ENCODE results near the gene PDE7B. TPM values are rescaled to one million over a fixed set of nuclear protein-coding genes. Genes with fewer than 3 reads are reported as not detected.

Gene PDE7B
- total RNA-seq, 2 donors from 2014 or later: 9.0 to 11.2 TPM

GRCh38 chr6:135888818-135889217 is 37.3 kb downstream of the PDE7B start:
- no peak for TF ChIP-seq CTCF (IDR thresholded peaks at IDR 0.05)
- no peaks in the 10 kb centered on the region for H3K4me1 ChIP-seq
- no peaks in the 10 kb centered on the region for H3K27me3 ChIP-seq
- H3K4me3 ChIP-seq: no peak overlapping the region
- H3K9me3 ChIP-seq: no peaks in the 10 kb centered on the region
- no peaks in the 10 kb centered on the region for H3K36me3 ChIP-seq
- H3K27ac ChIP-seq: no peak overlapping the region
- no peak for DNase-seq (ENCODE audit: low spot score)

GRCh38 chr6:135890876-135891275 is 39.4 kb downstream of the PDE7B start:
- no peak for TF ChIP-seq CTCF (IDR thresholded peaks at IDR 0.05)
- H3K4me3 ChIP-seq: no peak overlapping the region

GRCh38 chr6:135891710-135892109 is 40.2 kb downstream of the PDE7B start:
- no peaks in the 10 kb centered on the region for H3K9me3 ChIP-seq
- no peak for TF ChIP-seq CTCF (IDR thresholded peaks at IDR 0.05)
- no peak overlapping the region for H3K27ac ChIP-seq
- H3K27me3 ChIP-seq: no peaks in the 10 kb centered on the region
- no peaks in the 10 kb centered on the region for H3K4me1 ChIP-seq
- no peak overlapping the region for H3K4me3 ChIP-seq
- no peaks in the 10 kb centered on the region for H3K36me3 ChIP-seq
- no peak for DNase-seq (ENCODE audit: low spot score)

More at GRCh38 chr6:135890876-135891275, 39.4 kb downstream of the PDE7B start:
- H3K9me3 ChIP-seq: no peaks in the 10 kb centered on the region
- no peaks in the 10 kb centered on the region for H3K4me1 ChIP-seq
- no peaks in the 10 kb centered on the region for H3K27me3 ChIP-seq
- H3K27ac ChIP-seq: no peak overlapping the region
- no peaks in the 10 kb centered on the region for H3K36me3 ChIP-seq
- DNase-seq (ENCODE audit: low spot score): no peak

GRCh38 chr6:135895231-135895911 is 43.9 kb downstream of the PDE7B start:
- no peak for TF ChIP-seq CTCF (IDR thresholded peaks at IDR 0.05)
- Histone ChIP-seq H3K4me1 (no peaks in the 10 kb centered on the region), H3K4me3 (no peak overlapping the region), H3K36me3 (no peaks in the 10 kb centered on the region), H3K27ac (no peak overlapping the region), H3K27me3 (no peaks in the 10 kb centered on the region), H3K9me3 (no peaks in the 10 kb centered on the region)
- DNase-seq (ENCODE audit: low spot score): no peak

GRCh38 chr6:135897087-135897486 is 45.6 kb downstream of the PDE7B start:
- no peak for TF ChIP-seq CTCF (IDR thresholded peaks at IDR 0.05)
- Histone ChIP-seq H3K9me3 (no peaks in the 10 kb centered on the region), H3K27me3 (no peaks in the 10 kb centered on the region), H3K36me3 (no peaks in the 10 kb centered on the region), H3K4me1 (peaks cover 0 to 10% of the 10 kb centered on the region in 2 donors), H3K4me3 (no peak overlapping the region), H3K27ac (no peak overlapping the region)
- DNase-seq (ENCODE audit: low spot score): no peak

Data from right atrium auricular region (tissue), 2 donors.